Hindlimb muscle (tissue), 1 donor: ENCODE data around the gene PPP1R26. TPM values are rescaled to one million over a fixed set of nuclear protein-coding genes. Genes with fewer than 3 reads are reported as not detected.

ENCODE experiments used
- DNase-seq: peaks from one replicate; pipeline ENCODE4 v3.0.0-alpha.2; 2013
- polyA plus RNA-seq: library from polyadenylated mRNA; unstranded; fragments of 120-200 nt; gene quantifications from one replicate; pipeline ENCODE4 v1.2.1, GENCODE V29; 2013; ENCODE audit not compliant: insufficient read length

The PPP1R26 gene
- polyA plus RNA-seq, 1 donor = 14.3 TPM

DNA sequence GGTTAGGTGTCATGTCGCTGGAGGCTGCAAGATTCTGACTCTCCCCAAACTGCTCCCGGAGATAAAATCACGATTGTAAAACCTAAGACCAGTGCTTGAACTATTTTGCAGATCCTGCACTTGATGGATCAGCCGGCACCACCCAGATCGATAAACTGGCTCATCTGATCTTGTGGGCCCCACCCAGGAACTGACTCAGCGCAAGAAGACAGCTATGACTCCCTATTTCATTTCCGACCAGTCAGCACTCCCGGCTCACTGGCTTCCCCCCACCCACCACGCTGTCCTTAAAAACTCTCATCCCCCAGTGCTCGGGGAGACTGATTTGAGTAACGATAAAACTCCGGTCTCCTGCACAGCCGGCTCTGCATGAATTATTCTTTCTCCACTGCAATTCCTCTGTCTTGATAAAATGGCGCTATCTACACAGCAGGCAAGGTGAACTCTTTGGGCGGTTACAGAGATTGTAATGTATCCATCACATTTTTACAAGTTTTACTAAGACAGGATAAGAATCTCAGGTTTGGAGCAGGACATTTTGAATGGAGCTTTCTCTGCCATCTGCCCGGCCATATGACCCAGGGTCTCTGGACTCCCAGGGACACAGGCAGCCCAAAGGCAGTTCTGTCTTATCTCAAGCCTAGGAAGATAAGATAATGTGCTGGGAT is 10.6 kb upstream of the PPP1R26 start:
- no peak for DNase-seq

DNA sequence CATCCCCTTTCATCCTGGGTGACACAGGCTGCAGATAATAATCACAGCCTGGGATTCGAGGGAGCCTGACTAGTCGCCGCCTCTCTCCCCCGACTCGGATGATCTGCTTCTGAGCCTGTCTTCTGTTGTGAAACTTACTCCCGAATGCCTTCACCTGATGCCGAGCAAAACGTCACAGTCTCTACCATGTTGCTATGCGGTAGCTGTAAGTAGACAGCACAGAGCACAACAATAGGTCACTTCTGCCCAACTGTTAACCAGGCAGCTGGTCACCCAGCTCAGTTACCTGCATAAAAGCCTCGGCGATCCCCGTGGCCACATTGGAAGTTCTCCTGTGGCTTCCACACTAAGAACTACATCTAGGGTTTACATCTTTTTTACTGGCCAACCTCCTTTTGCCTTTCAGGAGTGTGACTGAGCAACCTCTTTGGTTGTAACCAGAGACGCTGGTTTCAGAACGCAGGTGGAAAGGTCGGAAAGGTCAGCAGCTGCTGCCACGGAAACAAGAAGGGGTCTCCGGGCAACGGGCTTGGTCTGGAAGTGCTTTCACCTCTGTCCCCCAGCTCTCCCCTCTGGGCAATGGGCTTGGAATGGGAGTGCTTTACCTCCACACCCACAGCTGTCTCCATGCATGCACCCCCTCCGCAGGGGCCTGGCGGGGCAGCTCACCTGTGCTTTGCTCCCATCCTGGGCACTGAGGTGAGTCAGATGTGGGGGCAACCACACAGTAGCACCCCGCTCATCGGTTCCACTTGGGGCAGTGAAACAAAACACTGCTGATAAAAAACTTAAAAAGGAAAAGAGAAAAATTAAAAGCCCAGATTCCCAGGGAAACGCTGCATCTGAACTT is 7.6 kb upstream of the PPP1R26 start:
- no peak for DNase-seq

DNA sequence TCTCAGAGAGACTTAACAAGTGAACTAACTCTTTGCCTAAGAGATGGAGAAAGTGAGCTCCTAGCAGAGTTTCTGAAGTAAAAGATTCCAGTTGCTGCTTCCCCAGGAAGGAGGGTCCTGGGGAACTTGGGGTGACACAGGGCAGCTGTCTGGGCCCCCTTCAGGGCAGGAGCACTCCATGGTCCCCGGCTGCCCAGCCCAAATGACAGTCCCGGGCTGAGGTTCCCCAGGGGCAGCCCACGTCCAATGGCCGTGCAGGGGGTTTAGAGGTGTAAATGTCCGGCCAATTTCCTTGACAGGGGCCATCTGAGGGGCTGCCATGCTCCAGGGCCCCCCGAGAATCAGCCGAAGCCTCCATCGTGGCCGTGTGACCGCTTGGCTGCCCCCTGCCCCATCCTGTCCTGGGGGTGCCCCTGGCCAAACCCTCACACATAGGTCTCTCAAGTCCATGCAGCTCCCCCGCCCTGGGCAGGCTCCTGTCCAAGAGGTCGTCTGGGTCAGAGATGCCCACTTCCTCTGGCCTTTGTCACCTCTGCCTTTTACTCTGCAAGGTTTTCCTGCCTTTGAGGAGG is 5.5 kb upstream of the PPP1R26 start:
- DNase-seq = no peak

DNA sequence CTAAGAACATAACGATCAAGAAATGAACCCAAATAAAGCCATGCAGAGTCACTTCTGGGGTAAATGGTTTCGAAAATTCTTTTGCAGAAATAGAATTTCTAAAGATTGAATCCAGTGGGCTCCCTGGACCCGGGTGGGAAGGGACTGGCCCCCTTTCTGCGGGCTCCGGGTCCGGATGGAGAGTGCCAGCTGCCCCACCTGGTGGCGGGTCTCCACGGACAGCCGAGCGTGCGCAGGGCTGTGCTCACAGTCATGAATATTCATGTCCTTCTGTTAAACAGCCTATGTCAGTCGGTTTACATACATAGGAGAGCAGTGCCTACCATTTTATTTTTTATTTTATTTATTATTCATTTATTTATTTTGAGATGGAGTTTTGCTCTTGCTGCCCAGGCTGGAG is 4.7 kb upstream of the PPP1R26 start:
- no peak for DNase-seq

DNA sequence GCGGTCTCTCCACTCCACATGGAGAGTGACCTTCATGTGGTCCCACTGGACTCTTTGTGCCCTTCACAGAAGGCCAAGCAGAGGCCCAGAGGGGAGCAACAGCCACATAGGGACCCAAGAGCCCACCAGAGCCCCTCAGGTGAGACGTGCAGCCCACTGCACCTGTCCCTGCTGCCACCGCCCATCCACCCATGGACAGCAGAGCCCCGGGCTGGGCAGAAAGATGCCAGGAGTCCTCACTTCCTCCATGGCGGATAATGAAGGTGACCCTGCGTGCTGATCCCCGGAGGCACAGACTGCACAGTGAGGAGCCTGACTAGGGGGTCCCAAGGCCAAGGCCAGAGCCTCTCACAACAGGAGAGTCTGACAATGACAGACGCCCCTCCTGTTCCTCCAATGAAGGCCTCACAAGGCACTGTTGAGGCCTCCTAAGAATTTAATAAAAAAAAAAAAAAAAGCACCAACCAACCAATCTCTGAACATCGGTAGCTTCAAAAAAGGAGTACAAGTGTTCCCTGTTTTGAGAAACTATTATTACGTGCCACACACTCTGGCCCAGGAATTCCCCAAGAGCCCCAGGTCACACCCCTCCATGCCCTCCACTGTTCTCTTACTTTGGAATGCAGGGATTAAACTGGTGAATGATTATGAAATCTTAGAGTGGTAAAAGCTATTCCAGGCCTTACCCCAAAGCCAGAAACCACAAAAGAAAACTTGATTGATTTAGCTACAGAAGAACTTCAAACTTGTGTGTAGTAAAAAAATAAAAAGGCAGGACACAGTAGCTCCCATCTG is 2.8 kb upstream of the PPP1R26 start:
- DNase-seq = no peak

DNA sequence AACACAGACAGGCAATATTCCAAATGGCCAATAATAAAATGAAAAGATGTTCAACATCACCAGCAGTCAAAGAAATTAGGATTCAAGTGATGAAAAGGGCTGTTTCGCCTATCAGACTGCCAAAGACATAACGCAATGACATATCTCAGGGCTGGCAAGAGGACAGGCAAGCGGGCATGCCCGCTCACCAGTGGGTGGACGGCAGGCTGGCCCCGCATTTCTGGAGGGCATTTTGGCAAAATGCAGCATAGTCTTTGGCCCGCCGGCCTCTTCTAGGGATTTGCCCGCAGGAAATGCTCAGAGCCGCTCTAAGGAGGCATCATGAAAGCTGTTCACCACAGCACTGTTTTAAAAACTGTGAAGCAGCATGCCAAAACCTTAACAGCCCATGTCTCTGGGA is 1.4 kb upstream of the PPP1R26 start:
- no peak for DNase-seq

DNA sequence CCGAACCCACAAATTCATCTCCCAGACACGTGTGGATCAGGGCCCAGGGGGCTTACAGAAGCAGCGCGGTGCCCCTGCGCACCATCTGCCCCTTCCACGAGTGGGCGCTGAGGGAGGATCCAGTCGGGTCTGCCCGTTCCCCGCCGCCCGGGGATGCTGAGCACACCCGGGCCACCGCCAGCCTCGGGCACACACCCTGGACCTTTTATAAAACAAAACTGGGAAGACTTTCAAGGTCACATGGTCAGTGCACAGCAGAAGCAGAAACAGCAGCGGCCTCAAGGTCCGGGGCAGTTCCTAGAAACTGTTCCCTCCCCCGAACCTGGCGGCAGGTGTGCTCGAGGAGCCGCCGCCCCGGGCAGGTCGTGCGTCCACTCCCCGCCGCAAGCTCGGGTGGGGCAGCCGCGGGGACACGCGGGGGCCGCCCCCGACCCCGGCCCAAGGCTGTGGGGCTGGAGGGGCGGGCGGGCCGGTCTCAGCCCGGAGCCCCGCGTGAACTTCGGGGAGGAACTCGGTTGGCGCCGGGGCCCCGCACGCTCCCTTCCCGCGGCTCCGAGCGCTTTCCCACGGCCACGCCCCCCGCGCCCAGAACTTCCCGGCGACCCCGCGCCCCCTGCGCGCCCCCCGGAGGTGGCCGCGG is 633 bp upstream of the PPP1R26 start:
- DNase-seq = no peak

DNA sequence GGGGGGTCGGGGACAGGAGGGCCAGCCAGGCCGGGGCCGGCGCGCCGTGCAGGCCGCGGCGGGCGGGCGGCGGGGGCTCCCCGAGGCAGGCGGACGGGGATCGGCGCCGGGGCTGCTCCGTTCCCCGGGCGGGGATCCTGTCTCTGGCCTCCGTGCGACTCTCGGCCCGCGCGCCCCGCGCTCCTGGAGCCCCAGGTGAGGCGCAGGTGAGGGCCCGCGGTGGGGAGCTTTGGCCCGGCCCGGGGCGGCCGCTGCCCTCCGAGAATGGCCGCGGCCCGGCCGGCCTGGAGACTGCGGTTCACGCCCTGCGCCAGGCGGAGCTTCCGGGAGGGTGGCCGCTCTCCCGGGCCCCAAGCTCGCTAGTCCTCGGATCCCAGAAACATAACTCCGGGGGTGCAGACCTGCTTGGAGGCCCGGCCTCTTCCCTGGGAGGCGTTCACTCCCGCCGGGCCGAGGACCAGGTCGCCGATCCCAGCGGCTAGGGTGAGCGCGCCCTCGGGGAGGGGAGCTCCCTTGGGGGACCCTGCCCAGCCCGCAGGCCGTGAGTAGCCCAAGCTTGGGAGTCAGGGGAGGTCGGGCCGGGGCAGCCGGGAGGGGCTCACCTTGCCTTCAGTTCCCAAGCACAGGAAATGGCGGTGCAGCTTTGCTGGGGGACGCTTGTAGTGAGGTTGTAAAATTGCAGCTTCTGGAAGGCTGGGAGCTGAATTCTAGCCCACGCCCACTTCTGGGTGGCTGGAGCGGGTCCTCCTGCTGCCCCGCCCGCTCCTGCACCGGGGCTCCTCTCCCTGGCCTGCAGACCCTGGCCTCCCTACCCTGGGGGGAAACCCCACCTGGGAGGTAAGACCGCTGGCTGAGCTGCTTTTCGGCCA is 723 bp downstream of the PPP1R26 start:
- no peak for DNase-seq

DNA sequence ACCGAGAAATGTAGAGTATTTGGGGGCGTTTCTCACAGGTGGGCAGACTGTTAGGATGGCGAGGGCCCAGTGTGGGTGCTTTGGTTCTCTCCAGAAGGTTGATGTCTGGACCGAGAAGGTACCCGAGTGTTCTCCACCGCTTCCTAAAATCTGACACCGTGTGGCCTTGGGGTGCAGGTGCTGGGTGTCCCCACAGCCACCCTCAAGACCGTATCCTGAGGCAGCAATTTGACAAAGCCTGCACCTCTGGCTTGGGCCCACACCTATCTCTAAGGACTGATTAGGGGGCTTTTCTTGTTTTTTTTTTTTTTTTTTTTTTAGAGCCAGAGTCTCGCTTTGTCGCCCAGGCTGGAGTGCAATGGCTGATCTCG is 1.3 kb downstream of the PPP1R26 start:
- DNase-seq = no peak

DNA sequence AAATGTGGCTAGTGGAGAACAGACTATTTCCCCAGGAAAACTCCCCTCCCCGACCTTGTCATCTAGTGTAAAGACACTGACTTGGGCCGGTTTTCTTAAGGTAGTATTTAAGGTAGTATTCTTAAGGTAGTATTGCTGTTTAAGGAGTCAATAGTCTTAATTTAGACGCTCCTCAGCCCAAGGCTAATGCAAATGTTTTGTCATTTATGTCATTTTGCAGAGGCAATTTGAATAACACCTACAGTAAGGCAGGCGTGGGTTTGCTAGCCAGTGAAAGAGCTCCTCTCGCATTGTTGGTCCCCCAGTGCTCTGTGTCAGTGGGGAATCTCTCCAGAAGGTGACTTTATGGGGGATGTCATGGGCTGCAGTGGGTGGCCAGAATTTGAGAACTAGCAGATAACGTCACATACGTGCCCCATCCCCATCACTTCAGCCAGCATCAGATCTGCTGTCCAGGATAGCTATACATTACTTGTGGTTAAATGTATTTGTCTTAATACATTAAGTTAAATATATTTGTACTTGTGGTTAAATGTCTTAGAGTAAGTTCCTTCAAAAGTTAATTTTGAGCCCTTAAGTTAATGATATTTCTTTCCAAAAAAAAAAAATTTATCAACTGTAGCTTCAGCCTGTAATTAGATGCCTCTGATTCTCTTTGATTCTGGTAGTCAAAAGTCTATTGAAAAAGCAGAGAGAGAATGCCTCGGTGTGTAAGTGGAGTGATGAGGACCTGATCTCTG is 2.6 kb downstream of the PPP1R26 start:
- no peak for DNase-seq

DNA sequence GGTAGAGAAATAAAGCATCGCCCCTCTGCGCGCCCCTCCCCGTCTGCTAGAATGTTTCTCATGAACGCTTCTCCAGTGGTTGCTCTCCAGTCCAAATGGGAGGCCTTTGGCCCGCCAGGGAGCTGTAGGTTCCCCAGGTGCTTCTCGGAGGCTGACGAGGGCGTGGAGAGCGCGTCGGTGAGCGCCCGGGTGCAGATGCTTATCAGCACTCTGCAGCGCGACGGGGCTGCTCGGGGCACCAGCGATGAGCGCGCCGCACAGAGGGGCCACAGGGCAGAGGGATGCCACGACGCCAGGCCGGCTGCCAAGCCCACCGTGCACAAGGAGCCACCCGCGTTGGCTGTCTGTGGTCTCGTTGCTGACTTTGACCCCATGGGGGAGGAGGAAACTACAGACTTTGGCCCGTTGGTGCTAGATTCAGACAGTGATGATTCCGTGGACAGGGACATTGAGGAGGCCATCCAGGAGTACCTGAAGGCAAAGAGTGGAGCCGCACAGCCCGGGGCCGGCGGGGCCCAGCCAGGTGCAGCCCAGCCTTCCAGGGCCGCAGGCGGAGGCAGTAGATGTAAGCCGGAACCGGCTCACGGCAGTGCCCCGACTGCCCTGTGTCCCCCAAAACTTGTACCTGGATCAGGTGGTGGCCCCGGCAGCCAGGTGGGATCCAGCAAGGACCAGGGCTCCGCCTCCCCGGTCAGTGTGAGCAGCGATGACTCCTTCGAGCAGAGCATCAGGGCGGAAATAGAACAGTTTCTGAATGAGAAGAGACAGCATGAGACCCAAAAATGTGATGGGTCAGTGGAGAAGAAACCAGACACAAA is 5.1 kb downstream of the PPP1R26 start:
- DNase-seq = no peak

DNA sequence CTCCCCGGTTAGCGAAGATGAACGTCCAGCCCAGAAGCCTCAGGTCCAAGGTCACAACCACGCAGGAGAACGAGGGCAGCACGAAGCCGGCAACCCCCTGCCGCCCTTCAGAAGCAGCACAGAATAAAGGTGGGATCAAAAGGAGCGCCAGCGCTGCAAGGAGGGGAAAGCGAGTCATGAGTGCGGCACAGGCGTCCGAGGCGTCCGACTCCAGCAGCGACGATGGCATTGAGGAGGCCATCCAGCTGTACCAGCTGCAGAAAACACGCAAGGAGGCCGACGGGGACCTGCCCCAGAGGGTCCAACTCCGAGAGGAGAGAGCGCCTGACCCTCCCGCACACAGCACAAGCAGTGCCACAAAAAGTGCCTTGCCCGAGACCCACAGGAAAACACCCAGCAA is 5.8 kb downstream of the PPP1R26 start:
- no peak for DNase-seq

DNA sequence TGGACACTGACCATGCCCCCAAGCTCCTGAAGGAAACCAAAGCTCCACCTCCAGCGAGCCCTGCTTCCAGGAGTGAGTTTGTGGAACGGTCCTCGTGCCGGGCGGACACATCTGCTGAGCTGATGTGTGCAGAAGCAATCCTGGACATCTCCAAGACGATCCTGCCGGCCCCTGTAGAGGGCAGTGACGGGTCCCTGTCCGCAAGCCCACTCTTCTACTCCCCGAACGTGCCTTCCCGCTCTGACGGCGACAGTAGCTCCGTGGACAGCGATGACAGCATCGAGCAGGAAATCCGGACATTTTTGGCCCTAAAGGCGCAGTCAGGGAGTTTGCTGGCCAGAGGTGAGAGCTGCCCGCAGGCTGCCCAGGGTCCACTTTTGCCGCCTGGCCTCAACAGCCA is 6.2 kb downstream of the PPP1R26 start:
- no peak for DNase-seq

DNA sequence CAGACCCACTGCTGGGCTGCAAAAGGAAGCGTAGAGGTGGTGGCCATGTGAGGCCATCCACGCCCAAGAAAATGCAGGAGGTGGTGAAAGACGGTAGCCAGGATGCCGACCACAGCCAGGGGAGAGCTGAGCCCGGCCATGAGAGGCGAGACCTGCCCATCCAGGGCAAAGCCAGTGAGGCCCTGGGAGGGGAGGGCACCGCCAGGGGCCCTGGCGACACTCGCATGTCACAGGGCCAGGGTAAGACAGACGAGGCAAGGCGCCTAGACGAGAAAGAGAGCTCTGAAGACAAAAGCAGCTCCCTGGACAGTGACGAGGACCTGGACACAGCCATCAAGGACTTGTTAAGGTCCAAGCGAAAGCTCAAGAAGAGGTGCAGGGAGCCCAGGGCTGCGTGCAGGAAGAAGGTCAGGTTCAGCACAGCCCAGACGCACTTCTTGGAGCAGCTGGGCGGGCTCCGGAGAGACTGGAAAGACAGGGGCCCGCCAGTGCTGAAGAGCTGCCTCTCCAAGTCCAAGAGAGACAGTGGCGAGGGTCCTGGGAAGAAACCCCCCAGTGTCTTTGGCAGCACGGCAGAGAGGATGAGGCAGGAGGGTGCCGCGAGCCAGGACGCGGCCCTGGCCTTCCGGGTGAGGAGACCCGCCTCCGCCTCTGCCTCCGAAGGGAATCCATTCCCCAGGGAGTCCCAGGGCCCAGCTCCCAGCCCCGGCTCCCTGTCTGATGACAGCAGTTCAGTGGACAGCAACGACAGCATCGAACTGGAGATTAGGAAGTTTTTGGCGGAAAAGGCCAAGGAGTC is 6.9 kb downstream of the PPP1R26 start:
- no peak for DNase-seq

DNA sequence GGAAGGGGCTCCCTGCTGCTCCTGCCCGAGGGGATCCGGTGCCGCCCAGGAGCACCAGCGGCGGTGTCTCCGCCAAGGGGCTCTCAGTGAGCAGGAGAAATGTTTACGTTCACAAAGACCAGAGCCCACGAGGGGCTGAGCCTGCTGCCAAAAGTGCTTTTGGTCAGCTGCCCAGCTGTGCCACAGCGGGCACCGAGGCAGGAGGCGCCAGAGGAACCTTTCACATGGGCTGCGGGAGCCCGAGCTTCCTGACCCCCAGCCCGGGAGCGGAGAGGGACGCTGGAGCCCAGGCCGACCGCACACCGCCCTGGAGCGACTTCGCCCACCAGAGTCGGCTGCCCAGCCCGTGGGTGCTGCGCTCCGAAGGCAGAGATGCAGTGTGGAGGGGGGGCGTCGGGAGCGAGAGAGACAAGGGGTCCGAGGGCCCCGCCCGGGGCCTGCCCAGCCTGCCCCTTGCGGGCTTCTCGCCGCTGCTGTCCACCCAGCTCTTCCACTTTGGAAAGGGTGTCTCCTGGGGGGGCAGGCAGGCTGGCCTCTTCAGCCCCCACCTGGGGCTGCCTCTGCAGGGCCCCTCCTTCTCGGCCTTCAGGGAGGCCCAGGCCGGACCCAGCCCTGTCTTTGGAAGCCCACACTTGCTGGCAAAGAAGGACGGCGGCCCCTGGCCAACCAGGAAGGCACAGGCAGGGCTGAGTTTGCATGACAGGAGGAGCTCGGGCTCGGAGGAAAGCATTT is 7.9 kb downstream of the PPP1R26 start:
- no peak for DNase-seq

DNA sequence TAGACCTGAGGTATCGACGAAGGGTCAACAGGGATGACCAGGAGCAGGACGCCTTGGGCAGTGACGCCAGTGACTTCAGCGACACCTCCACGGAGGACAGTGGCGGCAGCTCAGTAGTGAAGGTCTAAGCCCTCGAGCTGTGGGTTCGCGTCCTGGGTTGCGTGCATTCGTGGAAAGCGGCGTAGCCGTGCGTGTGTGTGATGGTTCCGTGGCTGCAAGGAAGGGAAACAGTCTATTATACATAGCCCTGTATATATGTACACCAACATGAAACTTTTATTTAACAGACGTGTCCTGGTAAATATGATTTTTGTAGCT is 8.4 kb downstream of the PPP1R26 start:
- no peak for DNase-seq

DNA sequence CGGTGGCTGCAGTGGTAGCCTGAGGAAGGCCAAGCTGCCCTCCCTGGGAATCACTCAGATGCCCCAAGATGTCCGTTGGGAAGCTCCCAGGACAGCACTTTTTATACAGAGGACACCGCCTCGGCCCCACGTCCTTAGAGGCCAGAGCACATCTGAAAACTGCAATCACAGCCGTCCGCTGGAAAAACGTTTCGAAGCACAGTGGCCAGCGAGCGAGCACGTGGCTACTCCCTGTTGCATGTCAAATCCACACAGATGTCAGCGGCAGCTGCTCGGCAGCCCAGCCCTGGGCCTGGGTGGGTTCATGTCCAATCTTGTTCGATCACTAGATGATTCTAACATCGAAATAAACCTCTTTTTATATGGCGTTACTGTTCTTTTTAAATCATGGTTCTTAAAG is 8.9 kb downstream of the PPP1R26 start:
- no peak for DNase-seq

DNA sequence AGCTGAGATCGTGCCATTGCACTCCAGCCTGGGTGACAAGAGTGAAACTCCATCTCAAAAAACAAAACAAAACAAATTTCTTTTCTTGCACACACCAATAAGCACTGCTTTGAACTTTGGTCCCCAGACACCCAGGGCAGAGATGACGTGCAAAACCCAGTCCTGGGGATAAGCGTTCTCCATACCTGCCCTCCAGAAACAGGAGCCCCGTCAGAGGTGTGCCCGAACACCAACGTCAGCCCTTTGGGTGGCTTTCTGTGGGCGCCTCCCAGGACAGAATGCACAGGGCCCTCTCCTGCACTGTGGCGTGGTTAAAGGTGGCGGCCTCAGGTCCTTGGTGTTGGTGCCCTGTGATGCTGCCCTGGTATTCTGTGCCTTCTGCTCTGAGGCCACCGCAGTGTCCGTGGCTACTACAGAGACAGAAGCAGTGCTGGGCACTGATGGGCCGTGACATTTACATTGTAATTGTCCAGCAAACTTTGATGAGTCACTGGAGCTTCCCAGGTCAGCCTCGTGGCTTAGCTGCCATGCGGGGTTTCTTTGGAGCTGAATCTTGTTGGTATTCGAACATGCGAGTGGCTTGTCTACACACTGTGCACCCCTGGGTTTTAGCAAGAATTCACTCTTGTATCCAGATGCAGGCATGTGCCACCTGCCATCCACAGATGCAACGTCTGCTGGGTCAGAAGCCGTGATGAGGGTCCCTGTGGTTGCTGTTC is 9.8 kb downstream of the PPP1R26 start:
- DNase-seq = no peak
